HepG2 (cell line): ENCODE results near the gene METTL2A. TPM values are rescaled to one million over a fixed set of nuclear protein-coding genes. Genes with fewer than 3 reads are reported as not detected.

ENCODE experiments used
- ATAC-seq: fragments of 200-7000 bp; cut with Tn5 transposase; 3 replicates; pipeline ENCODE4 v1.9.1; 2020; ENCODE audit warnings: mild to moderate bottlenecking, moderate library complexity
- BruUV-seq: library from RNA; stranded (reverse); fragments of 400-500 nt; replicated peaks from 2 replicates; lab custom pipeline; 2021; lab: Mats Ljungman, UMichigan
- CTCF ChIA-PET: fragments of 300-600 bp; formaldehyde crosslinking; extraction: SDS; loops from one replicate; lab custom pipeline; 2021; ENCODE audit warnings: low total read pairs, inconsistent platforms, low intra/inter-chr PET ratio; lab: Yijun Ruan, JAX
- POLR2A ChIA-PET: fragments of 350-600 bp; sonication (Branson Sonifier 250); formaldehyde crosslinking; loops from one replicate; lab custom pipeline; 2020; ENCODE audit warnings: antibody characterized with exemption, inconsistent platforms; lab: Yijun Ruan, JAX
- DNase-seq: peaks from one replicate; pipeline ENCODE4 v3.0.0-alpha.2; 2015; ENCODE audit warnings: low spot score
- FAIRE-seq: peaks from 3 replicates; lab custom pipeline; 2011; peaks lifted over from hg19 to GRCh38; lab: Jason Lieb, UNC
- H2AFZ ChIP-seq: one replicate; pipeline ENCODE4 v1.6.1; 2011; ENCODE audit warnings: low read length, inconsistent platforms
- H3K27ac ChIP-seq: fragments of 300-600 bp; 3 replicates; pipeline ENCODE4 v1.8.0; 2011; ENCODE audit warnings: mixed run types, mild to moderate bottlenecking, mixed read lengths, low read length, inconsistent platforms; ENCODE audit not compliant: insufficient read depth; ENCODE audit errors: extremely low read length
- H3K27me3 ChIP-seq, 2 experiments: fragments of 200-600 bp in 1 of 2; 2 replicates in 1 of 2; 3 replicates in 1 of 2; pipeline versions ENCODE4 v1.6.0 to v1.8.0; 2011; ENCODE audit warnings: low read length in 2 of 2, mild to moderate bottlenecking in 2 of 2, moderate library complexity in 2 of 2, inconsistent platforms in 1 of 2; ENCODE audit not compliant: insufficient read depth in 2 of 2, control insufficient read depth in 1 of 2
- H3K36me3 ChIP-seq, 2 experiments: fragments of 200-600 bp in 1 of 2; replicated peaks in 1 of 2; 2 replicates in 1 of 2; 3 replicates in 1 of 2; pipeline versions ENCODE4 v1.5.1 to v1.8.0; 2011; ENCODE audit warnings: low read length in 2 of 2, inconsistent platforms in 1 of 2; ENCODE audit not compliant: insufficient read depth in 2 of 2, control insufficient read depth in 1 of 2
- H3K4me1 ChIP-seq: 2 replicates; pipeline ENCODE4 v1.5.1; 2012; ENCODE audit warnings: low read length, inconsistent platforms; ENCODE audit not compliant: insufficient read depth
- H3K4me2 ChIP-seq: 2 replicates; pipeline ENCODE4 v1.6.0; 2011; ENCODE audit warnings: low read depth, low read length, inconsistent platforms
- H3K4me3 ChIP-seq, 3 experiments: fragments of 200-600 bp in 1 of 3; sonication (generic), shearing (Covaris generic) in 1 of 3; replicated peaks in 1 of 3; 2 replicates each; pipeline ENCODE4 v1.5.1; 2011 to 2016; ENCODE audit warnings: low read length in 3 of 3, inconsistent platforms in 2 of 3, low read depth in 2 of 3, mild to moderate bottlenecking in 2 of 3, control low read depth in 1 of 3, mixed read lengths in 1 of 3; ENCODE audit not compliant: insufficient read depth in 1 of 3
- H3K79me2 ChIP-seq: one replicate; pipeline ENCODE4 v1.6.1; 2011; ENCODE audit warnings: low read length, inconsistent platforms; ENCODE audit not compliant: insufficient read depth
- H3K9ac ChIP-seq: 2 replicates; pipeline ENCODE4 v1.6.0; 2011; ENCODE audit warnings: mild to moderate bottlenecking, low read depth, low read length, inconsistent platforms; ENCODE audit not compliant: insufficient read depth
- H3K9me3 ChIP-seq: 2 replicates; pipeline ENCODE4 v1.5.1; 2012; ENCODE audit warnings: mild to moderate bottlenecking, low read length
- H4K20me1 ChIP-seq: 2 replicates; pipeline ENCODE4 v1.6.0; 2011; ENCODE audit warnings: inconsistent platforms, mild to moderate bottlenecking, low read length, moderate library complexity; ENCODE audit not compliant: insufficient read depth
- AHR ChIP-seq: IDR thresholded peaks from 2 replicates; pipeline ENCODE4 v1.6.1; 2018; ENCODE audit warnings: missing genetic modification reagents, missing compliant biosample characterization
- ISL2 ChIP-seq: sonication (generic); formaldehyde crosslinking; IDR thresholded peaks from 2 replicates; pipeline ENCODE4 v1.5.0; 2020; ENCODE audit warnings: missing genetic modification reagents
- MYC ChIP-seq: sonication (generic); formaldehyde crosslinking; IDR thresholded peaks from 2 replicates; pipeline ENCODE4 v1.9.0; 2021; ENCODE audit warnings: missing genetic modification reagents, borderline replicate concordance
- SMC3 ChIP-seq: IDR thresholded peaks from 2 replicates; pipeline ENCODE4 v1.6.1; 2011; ENCODE audit warnings: low read length, improper control_type of control experiment
- TBX3 ChIP-seq: fragments of 450-650 bp; IDR thresholded peaks from 2 replicates; pipeline ENCODE4 v1.6.1; 2017; ENCODE audit warnings: antibody characterized with exemption, mild to moderate bottlenecking, inconsistent platforms, borderline replicate concordance
- TEAD3 ChIP-seq: optimal IDR thresholded peaks from 2 replicates; pipeline ENCODE3; 2016; ENCODE audit warnings: borderline replicate concordance
- THAP7 ChIP-seq: sonication (generic); formaldehyde crosslinking; IDR thresholded peaks from 2 replicates; pipeline ENCODE4 v1.8.1; 2023; ENCODE audit warnings: mild to moderate bottlenecking, missing genetic modification reagents
- ZBTB7A ChIP-seq: sonication (generic); formaldehyde crosslinking; IDR thresholded peaks from 2 replicates; pipeline ENCODE4 v1.8.0; 2022; ENCODE audit warnings: mild to moderate bottlenecking, missing genetic modification reagents
- ZHX2 ChIP-seq, 2 experiments: sonication (generic) in 1 of 2; formaldehyde crosslinking in 1 of 2; IDR thresholded peaks; 2 replicates each; pipeline versions ENCODE4 v1.6.1 to v1.9.0; 2014 to 2022; ENCODE audit warnings: antibody characterized with exemption in 1 of 2, borderline replicate concordance in 1 of 2, inconsistent platforms in 1 of 2, low read depth in 1 of 2, missing genetic modification reagents in 1 of 2
- ZNF550 ChIP-seq: sonication (generic); formaldehyde crosslinking; IDR thresholded peaks from 2 replicates; pipeline ENCODE4 v1.4.0; 2020; ENCODE audit warnings: mild to moderate bottlenecking, missing genetic modification reagents, borderline replicate concordance
- ZNF75D ChIP-seq: sonication (generic); formaldehyde crosslinking; IDR thresholded peaks from 2 replicates; pipeline ENCODE4 v1.8.1; 2023; ENCODE audit warnings: missing genetic modification reagents, mild to moderate bottlenecking, borderline replicate concordance
- ZNF780A ChIP-seq: sonication (generic); formaldehyde crosslinking; IDR thresholded peaks from 2 replicates; pipeline ENCODE4 v1.8.0; 2022; ENCODE audit warnings: mild to moderate bottlenecking, missing genetic modification reagents, moderate library complexity
- ZNF83 ChIP-seq: sonication (generic); formaldehyde crosslinking; IDR thresholded peaks from 2 replicates; pipeline ENCODE4 v1.4.0; 2020; ENCODE audit warnings: missing genetic modification reagents, mild to moderate bottlenecking, borderline replicate concordance
- ZNF883 ChIP-seq: sonication (generic); formaldehyde crosslinking; IDR thresholded peaks from 2 replicates; pipeline ENCODE4 v1.5.1; 2020; ENCODE audit warnings: mild to moderate bottlenecking, missing genetic modification reagents; ENCODE audit errors: not compliant biosample characterization
- ZSCAN30 ChIP-seq: sonication (generic); formaldehyde crosslinking; IDR thresholded peaks from 2 replicates; pipeline ENCODE4 v1.5.0; 2020; ENCODE audit warnings: mild to moderate bottlenecking, missing genetic modification reagents
- ZUFSP ChIP-seq: sonication (generic); formaldehyde crosslinking; IDR thresholded peaks from 2 replicates; pipeline ENCODE4 v1.9.0; 2021; ENCODE audit warnings: missing genetic modification reagents, mild to moderate bottlenecking, borderline replicate concordance
- WGBS: methylation state at CpG from one replicate; pipeline ENCODE4 v1.1.6; 2017; ENCODE audit warnings: low lambda C conversion rate; 5-methylcytosine and 5-hydroxymethylcytosine counted together
- in situ Hi-C: cut with HindIII; loops from 2 replicates; pipeline ENCODE4 v1.10.0; 2017; ENCODE audit warnings: low pct_unique_long_range_greater_than_20kb; ENCODE audit not compliant: extremely low pct_ligation_motif_present
- intact Hi-C: fragments of 100-400 bp; cut with micrococcal nuclease; formaldehyde crosslinking; loops from one replicate; pipeline ENCODE4 v1.10.0; 2022; ENCODE audit not compliant: unreplicated experiment
- polyA plus RNA-seq, 8 experiments: library from polyadenylated mRNA; depleted of rRNA in 3 of 8; stranded (reverse) in 7 of 8; unstranded in 1 of 8; fragments of >200 nt; fragmentation: Illumina TruSeq in 4 of 8; extraction: Trizol in 4 of 8; gene quantifications; 2 replicates each; pipeline versions ENCODE4 v1.2.1 to v1.2.3, GENCODE V29; 2011 to 2016; ENCODE audit warnings: low read depth in 4 of 8, missing spikeins in 1 of 8, mixed read lengths in 1 of 8; ENCODE audit not compliant: insufficient read depth in 1 of 8
- total RNA-seq, 5 experiments: library from RNA; depleted of rRNA; stranded (reverse); fragments of >200 nt; fragmentation: Illumina TruSeq; extraction: Trizol; gene quantifications; 2 replicates each; pipeline ENCODE4 v1.2.3, GENCODE V29; 2016; ENCODE audit warnings: low read depth in 1 of 5

METTL2A gene
- total and polyA plus RNA-seq, 2 of the 13 experiments (the other 11 are each of a cell fraction or from before 2014, with no cell fraction given): 15.6 to 32.3 TPM

- TF ChIP-seq TEAD3 (CRISPR knock-in tag): no peak
- TF ChIP-seq ZSCAN30 (CRISPR knock-in tag): no peak
- TF ChIP-seq ZUFSP (CRISPR knock-in tag): no peak
- no peak for TF ChIP-seq MYC (CRISPR knock-in tag)
- no peak for TF ChIP-seq ZNF883 (CRISPR knock-in tag)
- no peak for TF ChIP-seq AHR
- TF ChIP-seq THAP7 (CRISPR knock-in tag): no peak
- TF ChIP-seq ZNF550: no peak
- TF ChIP-seq SMC3: no peak
- TF ChIP-seq ZBTB7A (CRISPR knock-in tag): no peak
- TF ChIP-seq ZNF75D: no peak
- TF ChIP-seq ZNF780A (CRISPR knock-in tag): no peak
- no peak for TF ChIP-seq ZHX2 (IDR thresholded peaks at IDR 0.05; ENCODE audit: low read depth)
- no peak for TF ChIP-seq ZHX2 (CRISPR knock-in tag; IDR thresholded peaks at IDR 0.05; ENCODE audit: borderline replicate concordance)
- TF ChIP-seq ZNF83: no peak
- no peak for TF ChIP-seq ISL2 (CRISPR knock-in tag)
- no peak for TF ChIP-seq TBX3
- intact Hi-C loops (no loop called here), in situ Hi-C loops (no loop called here)
- 94% methylated on average over 4 of the region's 4 CpGs for WGBS
- no peaks in the 10 kb centered on the region for H3K9me3 ChIP-seq
- peaks cover 6% of the 10 kb centered on the region; the same call in 1 of the 2 replicates for H3K4me1 ChIP-seq
- H3K4me2 ChIP-seq: no peak overlapping the region
- H3K4me3 ChIP-seq: no peak overlapping the region
- no peak for FAIRE-seq
- no peak overlapping the region for H3K27ac ChIP-seq
- POLR2A ChIA-PET: no interaction called here
- CTCF ChIA-PET: no interaction called here
- no peak overlapping the region for H2AFZ ChIP-seq
- no peak for DNase-seq
- no TSS peak for BruUV-seq
- H4K20me1 ChIP-seq: no peaks in the 10 kb centered on the region
- H3K36me3 ChIP-seq: peaks cover 17 to 66% of the 10 kb centered on the region in 2 experiments
- no peak for ATAC-seq
- H3K79me2 ChIP-seq: no peaks in the 10 kb centered on the region
- H3K27me3 ChIP-seq: no peaks in the 10 kb centered on the region
- no peak overlapping the region for H3K9ac ChIP-seq
These were observed 20.4 kb downstream of the METTL2A start for GRCh38 chr17:62444063-62444462.
